Omental fat pad (tissue), 4 donors: ENCODE results near the gene KRCC1. TPM values are rescaled to one million over a fixed set of nuclear protein-coding genes. Genes with fewer than 3 reads are reported as not detected.

Source experiments
- ATAC-seq: fragments of 150-250 bp; one replicate; pipeline ENCODE4 v1.9.1; 2016; ENCODE audit warnings: mild to moderate bottlenecking, moderate library complexity; ENCODE audit not compliant: low FRiP score
- DNase-seq: peaks from one replicate; pipeline ENCODE4 v3.0.0-alpha.2; 2019; ENCODE audit warnings: low spot score
- total RNA-seq, 4 donors: library from RNA; depleted of rRNA; stranded (reverse); fragments of >200 nt; gene quantifications; one replicate each; pipeline ENCODE4 v1.1.0, GENCODE V29; 2016
- TF ChIP-seq, protein P1 (sequence below), 3 donors: fragments of 450-650 bp; IDR thresholded peaks; one replicate each; pipeline ENCODE4 v1.5.1; 2016 to 2017; ENCODE audit warnings: antibody characterized with exemption in 3 of 3, mild to moderate bottlenecking in 3 of 3, moderate library complexity in 2 of 3

Gene KRCC1
- total RNA-seq, 4 donors from 2014 or later, result 12.2 to 37.8 (median 26.1) TPM

DNA sequence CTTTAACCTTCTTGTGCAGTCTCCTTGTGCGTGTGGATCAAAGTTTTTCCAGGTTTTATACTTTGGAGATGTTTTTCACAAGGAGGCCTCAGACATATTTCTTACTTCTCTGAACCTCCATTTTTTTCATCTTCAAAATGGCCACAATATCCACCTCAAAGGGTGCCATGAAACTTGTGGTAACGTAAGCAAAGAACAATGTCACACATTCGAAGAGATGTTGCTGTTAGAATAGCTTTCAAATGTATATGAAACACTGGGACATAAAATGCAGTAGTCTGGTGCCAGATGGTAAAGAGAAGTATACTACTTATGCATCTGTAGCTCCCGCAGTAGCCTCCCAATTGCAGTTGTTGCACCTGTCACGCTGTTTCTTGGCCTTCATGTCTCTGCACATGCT is 2.6 kb upstream of the KRCC1 start:
- DNase-seq (no peak), ATAC-seq (no peak)
- TF ChIP-seq, protein P1, sequence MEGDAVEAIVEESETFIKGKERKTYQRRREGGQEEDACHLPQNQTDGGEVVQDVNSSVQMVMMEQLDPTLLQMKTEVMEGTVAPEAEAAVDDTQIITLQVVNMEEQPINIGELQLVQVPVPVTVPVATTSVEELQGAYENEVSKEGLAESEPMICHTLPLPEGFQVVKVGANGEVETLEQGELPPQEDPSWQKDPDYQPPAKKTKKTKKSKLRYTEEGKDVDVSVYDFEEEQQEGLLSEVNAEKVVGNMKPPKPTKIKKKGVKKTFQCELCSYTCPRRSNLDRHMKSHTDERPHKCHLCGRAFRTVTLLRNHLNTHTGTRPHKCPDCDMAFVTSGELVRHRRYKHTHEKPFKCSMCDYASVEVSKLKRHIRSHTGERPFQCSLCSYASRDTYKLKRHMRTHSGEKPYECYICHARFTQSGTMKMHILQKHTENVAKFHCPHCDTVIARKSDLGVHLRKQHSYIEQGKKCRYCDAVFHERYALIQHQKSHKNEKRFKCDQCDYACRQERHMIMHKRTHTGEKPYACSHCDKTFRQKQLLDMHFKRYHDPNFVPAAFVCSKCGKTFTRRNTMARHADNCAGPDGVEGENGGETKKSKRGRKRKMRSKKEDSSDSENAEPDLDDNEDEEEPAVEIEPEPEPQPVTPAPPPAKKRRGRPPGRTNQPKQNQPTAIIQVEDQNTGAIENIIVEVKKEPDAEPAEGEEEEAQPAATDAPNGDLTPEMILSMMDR (IDR thresholded peaks at IDR 0.05), result no peak

DNA sequence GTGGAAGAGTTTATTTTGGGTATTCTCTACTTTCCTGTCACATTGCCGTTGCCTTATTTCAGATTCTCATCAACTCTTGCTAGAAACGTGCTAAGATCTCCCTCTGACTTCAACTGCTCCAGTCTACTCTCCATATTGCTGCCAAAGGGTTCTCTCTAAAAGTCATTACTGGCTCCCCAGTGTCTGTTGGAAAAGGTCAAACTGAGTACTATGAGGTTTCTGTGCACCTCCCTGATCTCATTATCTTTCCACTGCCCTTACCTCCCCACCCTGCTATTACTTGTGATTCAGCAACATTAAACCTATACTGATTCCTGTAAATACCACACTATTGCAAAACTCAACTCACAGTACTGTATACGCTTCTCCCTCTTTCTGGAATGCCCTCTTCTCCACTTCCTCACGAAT is 1.9 kb upstream of the KRCC1 start:
- no peak for DNase-seq
- ATAC-seq, result no peak
- TF ChIP-seq, protein P1 (IDR thresholded peaks at IDR 0.05), result no peak

DNA sequence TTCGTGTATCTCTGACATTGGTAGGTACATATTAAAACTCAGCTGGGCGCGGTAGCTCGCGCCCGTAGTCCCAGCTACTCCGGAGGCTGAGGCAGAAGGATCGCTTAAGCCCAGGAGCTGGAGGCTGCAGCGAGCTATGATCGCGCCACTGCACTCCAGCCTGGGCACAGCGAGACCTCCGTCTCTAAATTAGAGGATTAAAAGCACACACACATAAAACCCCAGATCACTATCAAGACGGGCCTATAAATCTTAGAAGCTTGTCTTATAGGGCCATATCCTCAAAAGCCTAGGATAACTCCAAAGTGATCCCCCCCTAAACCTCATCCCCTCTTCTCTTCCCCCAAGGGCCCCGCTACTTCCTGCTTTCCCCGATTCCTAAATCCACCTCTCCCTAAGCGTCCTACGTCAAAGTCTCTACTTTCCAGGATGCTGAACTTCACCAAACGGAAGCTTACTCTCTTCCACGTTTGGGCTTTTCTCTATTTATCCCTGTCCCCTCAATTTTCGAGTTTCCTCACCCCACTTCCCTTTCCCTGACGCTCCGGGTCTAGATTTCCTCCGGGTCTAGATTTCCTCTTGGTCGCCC is 707 bp downstream of the KRCC1 start:
- TF ChIP-seq, protein P1 (IDR thresholded peaks at IDR 0.05), result no peak
- no peak for DNase-seq
- ATAC-seq, result no peak

DNA sequence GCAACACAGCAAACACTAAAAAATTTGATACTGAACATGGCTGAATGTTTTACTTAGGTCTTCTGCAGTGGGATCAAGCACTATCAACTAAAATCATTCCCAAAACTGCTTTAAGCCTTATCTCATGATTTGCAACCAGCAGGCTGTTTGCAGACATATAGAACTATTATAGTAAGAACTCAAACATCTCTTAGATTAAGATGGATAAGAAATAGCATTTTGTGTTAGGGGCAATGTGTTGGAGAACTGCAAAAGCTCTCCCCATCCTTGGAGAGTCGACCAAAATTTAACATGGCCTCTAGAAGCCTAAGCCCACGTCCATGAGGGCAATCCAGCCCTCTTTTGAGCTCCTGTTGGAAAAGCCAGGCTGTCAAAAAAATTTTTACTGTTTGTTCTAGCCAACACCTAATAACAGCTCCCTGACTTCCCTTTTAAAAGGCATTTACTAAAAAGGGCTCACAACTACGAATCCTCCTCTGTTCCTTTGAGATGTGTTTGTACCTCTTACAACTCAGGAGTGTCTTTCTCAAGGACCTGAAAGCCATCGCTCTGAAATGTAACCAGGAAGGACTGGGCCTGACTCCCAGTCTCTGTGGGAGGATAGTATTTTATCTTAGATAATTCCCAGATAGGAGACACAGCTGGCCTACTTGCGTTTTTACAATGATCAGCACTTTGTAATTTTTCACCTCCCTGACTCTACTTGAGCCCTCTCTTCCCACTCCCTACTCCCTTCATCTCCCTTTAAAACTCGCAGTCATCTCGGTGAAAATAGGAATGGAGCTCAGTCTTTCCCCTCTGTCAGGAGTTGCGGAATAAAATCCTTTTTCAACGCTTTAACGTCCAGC is 1.4 kb downstream of the KRCC1 start:
- DNase-seq (no peak), ATAC-seq (no peak)
- TF ChIP-seq, protein P1 (IDR thresholded peaks at IDR 0.05), result no peak

DNA sequence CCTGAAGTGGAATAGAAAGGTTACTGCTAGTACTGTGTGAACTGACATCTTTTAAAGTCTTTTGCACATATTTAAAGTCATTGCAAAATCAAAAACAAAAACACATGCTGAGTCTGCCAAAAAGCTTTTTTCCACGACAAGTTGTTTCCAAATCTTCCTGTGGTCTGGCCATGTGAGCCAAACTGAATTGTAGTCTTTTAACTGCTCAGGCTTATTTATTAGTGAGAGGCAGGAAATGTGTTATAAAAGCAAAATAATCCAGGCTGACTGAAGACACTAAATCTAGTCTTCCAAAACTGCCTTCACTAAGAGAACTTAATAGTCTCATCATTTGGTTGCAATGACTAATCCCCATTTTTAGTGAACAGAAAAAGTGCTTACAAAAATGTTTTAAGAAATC is 2.3 kb downstream of the KRCC1 start:
- ATAC-seq, result peak; percentile 20
- no peak for DNase-seq
- TF ChIP-seq, protein P1 (IDR thresholded peaks at IDR 0.05), result no peak

DNA sequence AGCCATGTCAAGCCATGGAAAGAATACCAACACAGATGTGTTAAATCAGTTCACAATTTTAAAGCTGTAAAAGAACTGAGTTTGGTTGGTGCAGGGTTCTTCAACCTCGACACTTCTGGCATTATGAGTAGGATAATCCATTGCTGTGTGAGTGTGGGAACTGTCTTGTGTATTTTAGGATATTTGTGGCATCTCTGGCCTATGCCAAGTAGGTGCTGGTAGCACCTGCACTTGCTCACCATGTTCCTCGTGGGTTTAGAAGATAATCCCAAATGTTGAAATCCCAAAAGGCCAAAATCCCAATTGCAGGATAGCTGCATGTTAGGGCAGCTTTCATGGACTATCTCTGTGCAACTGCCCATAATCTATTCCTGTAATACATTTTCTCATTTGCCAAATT is 3.8 kb downstream of the KRCC1 start:
- DNase-seq (no peak), ATAC-seq (no peak)
- TF ChIP-seq, protein P1 (IDR thresholded peaks at IDR 0.05), result no peak

DNA sequence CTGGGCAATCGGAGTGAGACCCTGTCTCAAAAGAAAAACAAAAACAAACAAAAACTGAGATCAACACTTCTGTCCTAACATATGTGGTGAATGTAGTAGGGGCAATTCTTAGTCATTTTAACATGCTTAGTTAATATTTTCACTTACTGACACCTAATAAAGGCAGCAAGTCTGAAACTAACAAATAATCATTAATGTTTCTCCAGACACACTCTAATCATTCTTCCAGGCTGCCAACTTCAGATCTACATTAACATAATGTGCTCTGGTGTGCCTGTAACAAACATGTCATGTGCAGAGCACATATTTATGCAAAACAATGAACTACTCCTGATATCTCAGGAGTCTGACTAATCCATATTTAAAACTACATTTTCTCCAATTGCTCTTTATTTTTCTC is 6.0 kb downstream of the KRCC1 start:
- DNase-seq (no peak), ATAC-seq (no peak)
- TF ChIP-seq, protein P1 (IDR thresholded peaks at IDR 0.05), result no peak
